Retinal pigment epithelial cell (primary cell): Measurements from ENCODE around the gene KCNJ11.

Experiments used
- DNase-seq: peaks from one replicate; pipeline ENCODE4 v3.0.0-alpha.2; 2010; ENCODE audit warnings: low read depth
- H3K4me3 ChIP-seq: 2 replicates; pipeline ENCODE4 v1.5.1; 2011; ENCODE audit warnings: mild to moderate bottlenecking, low read length, control low read depth, moderate library complexity
- TF ChIP-seq, protein P1 (sequence below): conservative IDR thresholded peaks from 2 replicates; pipeline ENCODE4 v1.5.1; 2011; ENCODE audit warnings: low read depth, low read length, control low read depth, inconsistent platforms

The KCNJ11 gene

DNA sequence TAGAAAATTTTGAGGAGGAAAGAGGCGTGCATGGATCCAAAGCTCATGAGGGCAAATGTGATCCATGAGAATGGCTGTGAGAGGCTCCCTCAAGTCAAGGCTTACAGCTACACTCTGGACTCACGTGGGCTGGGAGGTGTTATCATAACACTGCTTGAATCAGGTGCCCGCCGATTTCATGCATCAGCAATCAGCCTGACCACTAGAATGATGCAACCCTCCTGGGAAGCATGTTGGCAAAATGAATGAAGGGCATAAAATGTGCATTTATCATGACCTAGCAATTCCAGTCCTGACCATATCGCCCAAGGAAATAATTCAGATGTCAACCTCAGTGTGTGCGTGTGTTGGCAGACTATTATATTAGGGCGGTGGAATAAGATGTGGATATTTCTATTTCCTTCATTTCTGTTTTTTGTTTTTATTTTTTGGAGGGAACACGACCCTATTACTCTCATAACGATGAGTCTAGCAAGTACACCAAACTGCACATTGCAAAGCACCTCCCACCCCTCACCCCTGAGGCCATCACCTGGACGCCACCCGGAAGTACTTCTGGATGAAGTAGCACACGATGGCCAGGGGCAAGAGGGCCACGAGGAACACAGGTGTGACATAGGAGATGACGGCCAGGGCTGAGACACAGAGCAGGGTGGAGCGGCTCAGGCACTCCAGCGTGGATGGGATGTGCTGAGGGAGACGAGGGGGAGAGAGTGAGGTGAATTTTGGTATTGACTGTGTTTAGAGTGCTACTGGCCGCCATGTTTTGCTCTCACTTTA is 15.7 kb upstream of the KCNJ11 start:
- no peak overlapping the region for H3K4me3 ChIP-seq
- DNase-seq = peak; percentile 51
- TF ChIP-seq, protein P1, sequence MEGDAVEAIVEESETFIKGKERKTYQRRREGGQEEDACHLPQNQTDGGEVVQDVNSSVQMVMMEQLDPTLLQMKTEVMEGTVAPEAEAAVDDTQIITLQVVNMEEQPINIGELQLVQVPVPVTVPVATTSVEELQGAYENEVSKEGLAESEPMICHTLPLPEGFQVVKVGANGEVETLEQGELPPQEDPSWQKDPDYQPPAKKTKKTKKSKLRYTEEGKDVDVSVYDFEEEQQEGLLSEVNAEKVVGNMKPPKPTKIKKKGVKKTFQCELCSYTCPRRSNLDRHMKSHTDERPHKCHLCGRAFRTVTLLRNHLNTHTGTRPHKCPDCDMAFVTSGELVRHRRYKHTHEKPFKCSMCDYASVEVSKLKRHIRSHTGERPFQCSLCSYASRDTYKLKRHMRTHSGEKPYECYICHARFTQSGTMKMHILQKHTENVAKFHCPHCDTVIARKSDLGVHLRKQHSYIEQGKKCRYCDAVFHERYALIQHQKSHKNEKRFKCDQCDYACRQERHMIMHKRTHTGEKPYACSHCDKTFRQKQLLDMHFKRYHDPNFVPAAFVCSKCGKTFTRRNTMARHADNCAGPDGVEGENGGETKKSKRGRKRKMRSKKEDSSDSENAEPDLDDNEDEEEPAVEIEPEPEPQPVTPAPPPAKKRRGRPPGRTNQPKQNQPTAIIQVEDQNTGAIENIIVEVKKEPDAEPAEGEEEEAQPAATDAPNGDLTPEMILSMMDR = no peak

DNA sequence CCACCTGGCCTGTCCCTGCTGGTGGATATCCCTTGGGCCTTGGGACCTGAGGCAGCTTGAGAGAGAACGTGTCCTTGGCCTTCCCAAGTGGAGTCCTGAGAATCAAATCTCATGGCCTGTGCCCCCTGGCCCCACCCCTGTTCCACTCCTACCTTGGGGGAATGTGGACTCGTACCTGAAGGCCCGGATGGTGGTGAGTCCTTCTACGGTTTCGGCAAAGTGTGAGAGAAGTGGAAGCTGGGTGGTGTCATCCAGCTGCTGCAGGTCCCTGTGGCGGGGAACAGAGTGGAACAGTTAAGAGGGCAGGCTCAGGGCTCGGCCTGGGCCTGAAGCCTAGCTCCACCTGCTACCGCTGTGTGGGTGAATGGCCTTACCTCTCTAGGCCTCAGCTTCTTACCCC is 14.0 kb upstream of the KCNJ11 start:
- H3K4me3 ChIP-seq = no peak overlapping the region
- DNase-seq = no peak
- TF ChIP-seq, protein P1 = no peak

DNA sequence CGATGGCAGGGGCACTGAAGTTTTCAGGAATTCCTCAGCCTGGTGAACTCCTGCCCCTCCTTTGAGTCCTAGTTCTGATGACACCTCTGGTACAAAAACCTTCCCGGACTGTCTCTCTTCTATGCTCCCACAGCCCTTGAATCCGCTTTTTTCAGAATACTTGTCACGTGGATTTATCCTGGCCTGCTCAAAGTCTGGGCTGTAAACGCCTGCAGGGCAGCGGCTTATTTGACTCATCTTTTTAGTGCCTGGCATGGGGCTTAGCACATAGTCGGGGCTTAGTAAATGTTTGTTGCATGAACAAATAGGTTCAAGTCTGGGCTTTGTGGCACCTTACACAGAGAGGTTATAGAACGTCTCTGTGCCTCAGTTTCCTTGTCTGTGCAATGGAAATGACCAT is 13.4 kb upstream of the KCNJ11 start:
- H3K4me3 ChIP-seq = no peak overlapping the region
- DNase-seq = no peak
- TF ChIP-seq, protein P1 = no peak

DNA sequence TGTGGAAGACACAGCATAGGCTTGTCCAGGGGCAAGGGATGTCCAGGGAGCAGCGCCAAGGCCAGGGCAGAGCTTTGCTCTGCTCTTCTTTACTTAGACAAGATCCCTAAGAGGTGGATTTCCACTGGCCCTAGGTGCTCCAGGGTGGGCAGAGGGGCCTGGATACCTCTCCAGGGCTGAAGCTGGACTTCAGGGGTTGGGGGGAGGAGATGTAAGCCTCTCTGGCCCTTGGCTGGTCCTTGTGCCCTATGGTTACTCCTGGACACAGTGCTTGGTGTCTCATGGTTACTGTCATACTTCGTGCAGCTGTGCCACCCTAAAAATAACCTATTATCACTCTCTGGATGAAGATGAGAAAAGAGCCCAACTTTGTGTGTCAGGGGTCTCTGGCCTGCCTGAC is 12.9 kb upstream of the KCNJ11 start:
- no peak for DNase-seq
- TF ChIP-seq, protein P1 = no peak

DNA sequence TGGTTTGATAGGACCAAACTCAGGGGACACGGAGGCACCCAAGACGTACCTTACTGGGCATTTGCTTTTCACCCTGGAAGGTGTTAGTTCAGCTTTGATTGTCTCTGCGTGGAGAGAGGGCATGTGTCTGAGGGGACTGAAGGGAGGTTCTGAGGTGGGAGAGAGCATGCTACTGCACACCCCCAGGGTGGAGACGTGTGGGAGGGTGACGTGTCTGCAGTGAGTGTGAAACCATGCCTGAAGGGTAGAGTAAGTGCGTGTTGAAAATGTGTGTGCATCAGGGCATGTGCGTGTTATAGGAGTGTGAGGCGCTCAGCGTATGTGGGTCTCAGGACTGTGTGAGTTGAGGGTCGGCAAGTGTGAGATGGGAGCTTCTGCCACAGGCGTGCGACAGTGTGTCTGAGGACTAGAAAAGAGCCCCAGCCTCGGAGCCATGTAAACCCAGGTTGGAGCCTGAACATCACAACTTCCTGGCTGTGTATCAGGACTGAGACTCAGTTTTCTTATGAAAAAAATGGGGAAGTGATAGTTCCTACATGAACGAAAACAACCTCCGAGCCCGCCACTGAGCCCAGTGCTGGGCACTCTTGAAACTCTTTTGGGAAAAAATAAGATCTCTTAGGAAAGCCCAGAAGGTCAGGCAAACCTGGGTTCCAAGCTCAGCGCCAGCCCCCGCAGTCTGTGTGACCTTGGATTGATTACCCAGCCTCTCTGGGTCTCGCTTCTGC is 11.8 kb upstream of the KCNJ11 start:
- TF ChIP-seq, protein P1 = no peak
- no peak for DNase-seq

More for the DNA sequence above, 12.9 kb upstream of the KCNJ11 start:
- H3K4me3 ChIP-seq = no peak overlapping the region

DNA sequence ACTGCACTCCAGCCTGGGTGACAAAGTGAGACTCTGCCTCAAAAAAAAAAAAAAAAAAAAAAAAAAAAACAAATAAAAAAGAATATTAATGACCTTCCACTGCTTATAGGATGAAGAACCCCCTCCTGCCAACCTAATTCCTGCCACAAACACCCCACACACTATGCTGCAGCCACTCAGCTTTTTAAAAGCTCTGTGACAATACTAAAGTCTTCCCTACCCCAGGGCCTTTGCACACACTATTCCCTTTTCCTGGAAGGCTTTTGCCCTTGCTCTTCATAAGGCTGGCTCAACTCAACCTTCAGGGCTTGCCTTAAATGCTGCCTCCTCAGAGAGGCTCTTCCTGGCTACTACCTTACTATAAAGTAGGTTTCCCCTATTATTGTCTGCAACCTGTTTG is 10.8 kb upstream of the KCNJ11 start:
- TF ChIP-seq, protein P1 = no peak
- no peak for DNase-seq

More for the DNA sequence above, 11.8 kb upstream of the KCNJ11 start:
- no peak overlapping the region for H3K4me3 ChIP-seq

More for the DNA sequence above, 10.8 kb upstream of the KCNJ11 start:
- H3K4me3 ChIP-seq = no peak overlapping the region
